Cardiac fibroblast (primary cell): Measurements from ENCODE around the gene TP73.

Experiments
- DNase-seq, 2 donors: peaks; one replicate each; pipeline versions ENCODE4 v3.0.0 to v3.0.0-alpha.2; 2010; ENCODE audit warnings: low read depth in 2 of 2
- H3K4me3 ChIP-seq, 2 donors: replicated peaks in 1 of 2; 1 replicate in 1 of 2; 2 replicates in 1 of 2; pipeline ENCODE4 v1.5.1; 2011; ENCODE audit warnings: low read depth in 2 of 2, low read length in 2 of 2, mild to moderate bottlenecking in 2 of 2, moderate library complexity in 1 of 2
- CTCF ChIP-seq: IDR thresholded peaks from one replicate; pipeline ENCODE4 v1.5.1; 2011; ENCODE audit warnings: low read depth, mild to moderate bottlenecking, low read length, inconsistent platforms

Gene TP73

GRCh38 chr1:3727042-3727824 lies 74.9 kb downstream of the TP73 start:
- DNase-seq, result peak; percentile 22 to 29
- no peak overlapping the region for H3K4me3 ChIP-seq
- peak; percentile 62 for TF ChIP-seq CTCF

- no peak for DNase-seq
- H3K4me3 ChIP-seq, result no peak overlapping the region
- no peak for TF ChIP-seq CTCF
Observed at GRCh38 chr1:3727825-3728776, 75.8 kb downstream of the TP73 start.

- TF ChIP-seq CTCF, result no peak
- DNase-seq, result no peak
- no peak overlapping the region for H3K4me3 ChIP-seq
Observed at GRCh38 chr1:3729594-3730542, 77.6 kb downstream of the TP73 start.

- no peak overlapping the region for H3K4me3 ChIP-seq
- no peak for DNase-seq
- no peak for TF ChIP-seq CTCF
Observed at GRCh38 chr1:3730543-3731247, 78.4 kb downstream of the TP73 start.

- no peak overlapping the region for H3K4me3 ChIP-seq
- TF ChIP-seq CTCF, result no peak
- DNase-seq, result no peak
Observed at GRCh38 chr1:3731583-3732433, 79.5 kb downstream of the TP73 start.
